Keratinocyte (primary cell): ENCODE data around the gene WWC1.

Experiments
- CTCF ChIP-seq, 3 experiments: IDR thresholded peaks in 1 of 3; conservative IDR thresholded peaks in 1 of 3; optimal IDR thresholded peaks in 1 of 3; 2 replicates in 2 of 3; 3 replicates in 1 of 3; pipeline versions ENCODE3 to v1.5.1; 2011; ENCODE audit warnings: low read length in 3 of 3, mild to moderate bottlenecking in 3 of 3, moderate library complexity in 2 of 3, control low read depth in 1 of 3, inconsistent platforms in 1 of 3; ENCODE audit not compliant: insufficient read depth in 2 of 3; ENCODE audit errors: extremely low read depth in 1 of 3
- EZH2 ChIP-seq: IDR thresholded peaks from one replicate; pipeline ENCODE4 v1.6.1; 2012; ENCODE audit warnings: inconsistent platforms, mild to moderate bottlenecking, low read length, moderate library complexity

DNA sequence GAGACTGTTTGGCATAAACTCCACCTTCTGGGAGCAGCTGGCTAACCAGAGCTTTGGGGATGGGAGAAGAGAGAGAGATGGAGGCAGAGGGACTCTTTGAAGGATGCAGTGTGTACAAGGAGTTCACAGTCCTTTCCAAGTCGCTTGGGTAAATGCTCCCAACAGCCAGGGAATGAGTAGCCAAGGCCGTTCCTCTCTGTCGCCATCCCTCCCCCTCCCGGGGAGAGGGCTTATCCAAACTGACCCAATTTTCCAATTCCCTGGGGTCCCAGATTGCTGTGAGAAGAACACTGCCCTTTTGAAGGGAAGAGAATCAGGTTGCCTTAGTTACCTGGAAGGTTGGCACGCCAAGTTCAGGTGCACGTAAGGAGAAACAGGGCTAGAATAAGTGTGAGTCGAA lies 7.9 kb downstream of the WWC1 start:
- TF ChIP-seq CTCF (optimal IDR thresholded peaks at IDR 0.05 in 1 of 3, IDR thresholded peaks at IDR 0.05 in 1 of 3, conservative IDR thresholded peaks at IDR 0.05 in 1 of 3; ENCODE audit: extremely low read depth in 1 of 3, insufficient read depth in 2 of 3, low read length in 3 of 3), result no peak
- TF ChIP-seq EZH2, result no peak
